ENCODE results near the gene ATG16L1.

ATG16L1 gene

GRCh38 chr2:233226511-233227031, 24.9 kb upstream of the ATG16L1 start:
- DNase-seq (ENCODE audit: low spot score) = no peak
- no peak for FAIRE-seq

- FAIRE-seq (no peak), DNase-seq (ENCODE audit: low spot score) (no peak)
Measured at GRCh38 chr2:233227346-233227978, 24.0 kb upstream of the ATG16L1 start.

- no peak for FAIRE-seq
- DNase-seq (ENCODE audit: low spot score) = no peak
Measured at GRCh38 chr2:233228376-233228775, 23.1 kb upstream of the ATG16L1 start.

GRCh38 chr2:233233618-233234230, 17.7 kb upstream of the ATG16L1 start:
- DNase-seq (ENCODE audit: low spot score) (no peak), FAIRE-seq (no peak)

GRCh38 chr2:233234264-233234663, 17.2 kb upstream of the ATG16L1 start:
- DNase-seq (ENCODE audit: low spot score) = no peak

GRCh38 chr2:233234996-233235395, 16.5 kb upstream of the ATG16L1 start:
- no peak for DNase-seq (ENCODE audit: low spot score)
- FAIRE-seq = no peak

More at GRCh38 chr2:233234264-233234663, 17.2 kb upstream of the ATG16L1 start:
- no peak for FAIRE-seq

- FAIRE-seq (no peak), DNase-seq (ENCODE audit: low spot score) (no peak)
Measured at GRCh38 chr2:233235977-233236376, 15.5 kb upstream of the ATG16L1 start.

- no peak for FAIRE-seq
- DNase-seq (ENCODE audit: low spot score) = no peak
Measured at GRCh38 chr2:233236820-233237589, 14.5 kb upstream of the ATG16L1 start.

GRCh38 chr2:233240897-233241296, 10.6 kb upstream of the ATG16L1 start:
- no peak for FAIRE-seq

GRCh38 chr2:233241803-233242202, 9.7 kb upstream of the ATG16L1 start:
- DNase-seq (ENCODE audit: low spot score) (no peak), FAIRE-seq (no peak)

More at GRCh38 chr2:233240897-233241296, 10.6 kb upstream of the ATG16L1 start:
- no peak for DNase-seq (ENCODE audit: low spot score)

GRCh38 chr2:233242231-233242927, 9.1 kb upstream of the ATG16L1 start:
- FAIRE-seq (no peak), DNase-seq (ENCODE audit: low spot score) (no peak)

GRCh38 chr2:233243348-233243747, 8.1 kb upstream of the ATG16L1 start:
- DNase-seq (ENCODE audit: low spot score) (no peak), FAIRE-seq (no peak)

- FAIRE-seq (no peak), DNase-seq (ENCODE audit: low spot score) (no peak)
Measured at GRCh38 chr2:233244818-233245217, 6.7 kb upstream of the ATG16L1 start.

GRCh38 chr2:233245406-233245805, 6.1 kb upstream of the ATG16L1 start:
- DNase-seq (ENCODE audit: low spot score) (no peak), FAIRE-seq (no peak)

GRCh38 chr2:233247116-233247515, 4.4 kb upstream of the ATG16L1 start:
- DNase-seq (ENCODE audit: low spot score) (no peak), FAIRE-seq (no peak)

- FAIRE-seq = no peak
- DNase-seq (ENCODE audit: low spot score) = peak; percentile 66
Measured at GRCh38 chr2:233247744-233248143, 3.7 kb upstream of the ATG16L1 start.

- no peak for FAIRE-seq
- no peak for DNase-seq (ENCODE audit: low spot score)
Measured at GRCh38 chr2:233248999-233249398, 2.5 kb upstream of the ATG16L1 start.

- DNase-seq (ENCODE audit: low spot score) = no peak
- FAIRE-seq = no peak
Measured at GRCh38 chr2:233250568-233250967, 905 bp upstream of the ATG16L1 start.

- no peak for FAIRE-seq
- DNase-seq (ENCODE audit: low spot score) = no peak
Measured at GRCh38 chr2:233250985-233251305, 528 bp upstream of the ATG16L1 start.

GRCh38 chr2:233252227-233252626, 754 bp downstream of the ATG16L1 start:
- FAIRE-seq (no peak), DNase-seq (ENCODE audit: low spot score) (no peak)

GRCh38 chr2:233255151-233255550, 3.7 kb downstream of the ATG16L1 start:
- FAIRE-seq (no peak), DNase-seq (ENCODE audit: low spot score) (no peak)

GRCh38 chr2:233256048-233256447, 4.6 kb downstream of the ATG16L1 start:
- DNase-seq (ENCODE audit: low spot score) = no peak
- FAIRE-seq = no peak
